ENCODE measurements around the gene KDM4C. TPM values are rescaled to one million over a fixed set of nuclear protein-coding genes. Genes with fewer than 3 reads are reported as not detected.
A peak's percentile ranks its signal among the peaks of the same experiment; 100 is the strongest.

The KDM4C gene
- total RNA-seq, 6 donors from 2014 or later: 31.6 to 96.4 (median 41.2) TPM

GRCh38 chr9:7145361-7146069 is 387.7 kb downstream of the KDM4C start:
- Histone ChIP-seq H3K4me1 (peaks cover 0 to 8% (median 0%) of the 10 kb centered on the region in 4 donors), H3K27ac (no peak overlapping the region), H3K4me3 (no peak overlapping the region), H3K36me3 (peaks cover 0 to 11% (median 7%) of the 10 kb centered on the region in 4 donors), H3K9me3 (no peaks in the 10 kb centered on the region), H3K27me3 (no peaks in the 10 kb centered on the region)
- ATAC-seq (ENCODE audit: low FRiP score in 2 of 2) (no peak), DNase-seq (no peak)
- TF ChIP-seq CTCF (IDR thresholded peaks at IDR 0.05) (no peak), POLR2AphosphoS5 (IDR thresholded peaks at IDR 0.05) (no peak), POLR2A (IDR thresholded peaks at IDR 0.05) (no peak), EP300 (IDR thresholded peaks at IDR 0.05) (no peak)
- WGBS, 2 donors: 95 to 96% methylated on average over 8 of the region's 8 CpGs

GRCh38 chr9:7146582-7146981 is 388.8 kb downstream of the KDM4C start:
- Histone ChIP-seq H3K4me3 (no peak overlapping the region), H3K36me3 (peaks cover 0 to 11% (median 7%) of the 10 kb centered on the region in 4 donors), H3K9me3 (no peaks in the 10 kb centered on the region), H3K27me3 (no peaks in the 10 kb centered on the region), H3K27ac (no peak overlapping the region), H3K4me1 (peaks cover 0 to 8% (median 0%) of the 10 kb centered on the region in 4 donors)
- WGBS, 2 donors: 79 to 80% methylated on average over 5 of the region's 5 CpGs
- ATAC-seq (ENCODE audit: low FRiP score in 2 of 2) (no peak), DNase-seq (no peak)
- TF ChIP-seq POLR2AphosphoS5 (IDR thresholded peaks at IDR 0.05): no peak
- no peak for TF ChIP-seq POLR2A (IDR thresholded peaks at IDR 0.05)
- TF ChIP-seq CTCF (IDR thresholded peaks at IDR 0.05): no peak
- TF ChIP-seq EP300 (IDR thresholded peaks at IDR 0.05): no peak

- Histone ChIP-seq H3K4me1 (peaks cover 0 to 8% (median 0%) of the 10 kb centered on the region in 4 donors), H3K4me3 (no peak overlapping the region), H3K27me3 (no peaks in the 10 kb centered on the region), H3K36me3 (peaks cover 0 to 11% (median 7%) of the 10 kb centered on the region in 4 donors), H3K27ac (no peak overlapping the region), H3K9me3 (no peaks in the 10 kb centered on the region)
- 84 to 90% methylated on average over 11 to 14 of the region's 14 CpGs for WGBS, 2 donors
- no peak for ATAC-seq (ENCODE audit: low FRiP score in 2 of 2)
- TF ChIP-seq POLR2A (IDR thresholded peaks at IDR 0.05) (no peak), CTCF (IDR thresholded peaks at IDR 0.05) (no peak), POLR2AphosphoS5 (IDR thresholded peaks at IDR 0.05) (no peak), EP300 (IDR thresholded peaks at IDR 0.05) (no peak)
- peak in 1 of 2 donors; percentile 58 for DNase-seq
Observed at GRCh38 chr9:7147121-7148090, 389.6 kb downstream of the KDM4C start.

GRCh38 chr9:7148243-7148765 is 390.5 kb downstream of the KDM4C start:
- Histone ChIP-seq H3K4me1 (peaks cover 0 to 8% (median 0%) of the 10 kb centered on the region in 4 donors), H3K9me3 (no peaks in the 10 kb centered on the region), H3K27ac (no peak overlapping the region), H3K4me3 (no peak overlapping the region), H3K36me3 (peaks cover 0 to 11% (median 7%) of the 10 kb centered on the region in 4 donors), H3K27me3 (no peaks in the 10 kb centered on the region)
- ATAC-seq (ENCODE audit: low FRiP score in 2 of 2) (no peak), DNase-seq (no peak)
- 93 to 96% methylated on average over 2 to 7 of the region's 7 CpGs for WGBS, 2 donors
- TF ChIP-seq POLR2A (IDR thresholded peaks at IDR 0.05) (no peak), POLR2AphosphoS5 (IDR thresholded peaks at IDR 0.05) (no peak), CTCF (IDR thresholded peaks at IDR 0.05) (no peak), EP300 (IDR thresholded peaks at IDR 0.05) (no peak)
